Measurements from ENCODE around the gene HOXC6.

GRCh38 chr12:54006559-54007220, 21.6 kb upstream of the HOXC6 start:
- TF ChIP-seq CTCF (IDR thresholded peaks at IDR 0.05; ENCODE audit: insufficient read depth, low read length) (no peak), GABPA (IDR thresholded peaks at IDR 0.05; ENCODE audit: low read depth) (no peak), POLR2AphosphoS5 (IDR thresholded peaks at IDR 0.05; ENCODE audit: low read depth) (no peak), SPI1 (IDR thresholded peaks at IDR 0.05; ENCODE audit: borderline replicate concordance, low read depth) (no peak), REST (IDR thresholded peaks at IDR 0.05; ENCODE audit: insufficient replicate concordance, low read depth) (no peak)
